Stimulated activated CD4-positive, alpha-beta T cell treated with anti-CD3 and anti-CD28 coated beads, Interleukin-12 subunit alpha, Interleukin-12 subunit beta, amount 100 ng/mL, for 4 hours (primary cell): ENCODE measurements around the gene PPM1B.
"Not testable (repeated sequence)": the region's sequence is repeated elsewhere in the genome, so short reads cannot be mapped to it uniquely, and the experiment has no call there.

Experiments used
- DNase-seq: peaks from one replicate; pipeline ENCODE4 v3.0.0-alpha.2; 2020

Gene PPM1B

DNA sequence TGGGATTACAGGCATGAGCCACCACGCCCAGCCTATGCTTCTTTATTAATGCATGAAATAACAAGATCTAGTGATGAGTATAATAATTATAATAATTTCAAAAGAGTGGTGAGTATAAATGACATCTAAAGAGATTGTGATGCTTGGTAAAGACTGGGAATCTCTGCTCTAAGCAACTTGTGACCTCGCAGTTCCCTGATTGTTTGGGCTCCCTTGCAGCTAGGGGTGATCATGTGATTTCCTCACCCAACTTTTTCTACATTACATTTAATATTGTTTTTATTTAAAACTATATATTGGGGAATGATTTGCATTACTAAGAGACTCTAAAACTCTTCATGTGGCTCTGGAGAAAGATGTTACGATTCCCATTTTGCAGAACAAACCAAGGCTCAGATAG, 4.1 kb upstream of the PPM1B start:
- no peak for DNase-seq

DNA sequence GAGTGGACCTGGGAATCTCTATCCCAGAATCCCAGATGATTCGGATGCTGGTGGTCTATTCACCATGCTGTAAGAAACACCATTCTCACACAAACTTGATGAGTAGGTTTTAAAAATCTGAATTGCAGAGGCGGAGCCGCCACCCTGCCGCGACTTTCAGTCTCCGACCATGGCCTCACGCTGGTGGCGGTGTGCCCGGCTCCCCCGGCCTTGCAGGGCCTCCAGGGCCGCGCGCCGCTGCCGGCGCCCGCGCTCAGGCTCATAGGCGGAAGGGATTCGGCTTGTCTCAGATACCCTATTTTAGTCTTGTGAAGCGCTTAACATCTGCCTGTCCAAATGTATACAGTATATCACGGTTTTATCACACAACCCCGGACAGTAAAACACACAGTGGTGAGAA, 2.6 kb upstream of the PPM1B start:
- DNase-seq = no peak

DNA sequence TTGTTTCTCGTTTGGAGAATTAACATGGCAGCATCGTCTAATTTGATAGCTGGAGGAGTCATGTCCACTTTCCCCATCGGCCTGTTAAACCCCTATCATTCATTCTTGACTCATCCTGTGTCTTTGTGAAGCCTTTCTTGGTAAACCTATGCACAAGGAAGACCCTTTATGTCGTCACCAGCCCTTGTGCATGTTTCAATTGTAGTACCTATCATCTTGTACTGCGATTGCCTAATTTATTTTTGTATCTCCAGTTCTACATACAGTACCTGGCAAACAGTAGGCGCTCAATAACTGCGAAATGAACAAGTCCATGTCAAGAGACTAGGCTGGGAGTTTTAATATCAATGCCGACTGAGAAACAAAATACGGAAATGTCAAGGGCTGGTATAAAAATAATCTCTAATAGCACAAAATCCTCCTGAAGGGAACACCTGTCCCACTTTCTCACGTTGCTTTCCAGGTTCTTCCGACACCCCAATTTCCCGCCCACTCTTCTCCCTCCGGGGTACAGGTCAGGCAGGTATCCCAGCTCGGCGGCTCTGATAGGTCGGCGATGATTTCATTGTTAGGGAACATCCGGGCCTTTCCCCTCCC, 1.3 kb upstream of the PPM1B start:
- DNase-seq = no peak

GRCh38 chr2:44167908-44168680, 581 bp upstream of the PPM1B start:
- peak; percentile 90 for DNase-seq

- no peak for DNase-seq
These were observed 652 bp downstream of the PPM1B start for GRCh38 chr2:44169155-44169898.

DNA sequence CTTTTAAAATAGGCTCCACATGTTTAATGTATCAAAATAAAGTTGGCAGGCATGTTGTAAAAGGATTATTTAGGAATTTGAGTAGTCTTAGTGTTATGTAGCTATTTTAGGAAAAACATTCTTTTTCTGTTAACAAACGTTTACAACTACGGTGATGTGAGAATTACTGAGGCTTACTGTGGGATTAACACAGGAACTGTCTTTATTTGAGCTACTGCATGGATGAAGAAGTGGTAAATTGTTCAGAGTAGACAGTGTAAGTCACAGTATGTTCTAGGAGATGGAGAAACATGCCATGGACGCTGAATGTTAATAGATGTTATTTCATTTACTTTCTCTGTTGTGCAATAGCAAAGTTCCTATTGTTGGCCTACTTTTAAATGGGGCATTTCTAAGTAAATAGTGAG, 1.6 kb downstream of the PPM1B start:
- no peak for DNase-seq

DNA sequence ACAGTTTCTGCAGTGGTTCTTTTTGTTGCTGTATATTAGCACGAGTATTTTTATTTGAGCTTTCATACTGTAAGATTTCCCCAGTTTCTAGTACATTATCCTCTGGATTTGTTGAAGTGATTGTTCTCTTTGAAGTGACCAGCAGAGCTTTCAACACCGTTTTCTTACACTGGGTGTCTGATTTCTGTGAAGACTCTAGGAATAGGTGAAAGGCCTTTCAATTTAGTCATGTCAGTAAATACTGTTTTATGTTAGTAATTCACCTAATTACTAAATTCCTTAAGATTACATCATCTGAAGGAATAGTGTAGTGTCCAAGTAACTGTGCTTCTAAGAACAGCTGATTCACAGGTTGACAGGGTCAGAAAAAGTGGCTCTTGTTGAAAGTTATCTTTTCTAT, 2.3 kb downstream of the PPM1B start:
- DNase-seq = no peak

- DNase-seq = not testable (repeated sequence)
These were observed 2.8 kb downstream of the PPM1B start for GRCh38 chr2:44171442-44171841.

GRCh38 chr2:44172576-44172975, 3.9 kb downstream of the PPM1B start:
- no peak for DNase-seq

DNA sequence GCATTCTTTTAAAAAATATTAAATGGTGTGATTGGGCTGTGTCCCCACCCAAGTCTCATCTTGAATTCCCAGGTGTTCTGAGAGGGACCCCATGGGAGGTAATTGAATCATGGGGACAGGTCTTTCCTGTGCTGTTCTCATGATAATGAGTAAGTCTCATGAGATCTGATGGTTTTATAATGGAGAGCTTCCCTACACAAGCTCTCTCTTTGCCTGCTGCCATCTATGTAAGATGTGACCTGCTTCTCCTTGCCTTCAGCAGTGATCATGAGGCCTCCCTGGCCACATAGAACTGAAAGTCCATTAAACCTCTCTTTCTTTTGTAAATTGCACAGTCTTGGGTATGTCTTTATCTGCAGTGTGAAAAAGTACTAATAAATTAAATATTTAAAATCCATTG, 10.3 kb downstream of the PPM1B start:
- DNase-seq = no peak

GRCh38 chr2:44181648-44182047, 13.0 kb downstream of the PPM1B start:
- DNase-seq = no peak

- no peak for DNase-seq
These were observed 15.4 kb downstream of the PPM1B start for GRCh38 chr2:44184106-44184505.

- no peak for DNase-seq
These were observed 18.1 kb downstream of the PPM1B start for GRCh38 chr2:44186810-44187209.

DNA sequence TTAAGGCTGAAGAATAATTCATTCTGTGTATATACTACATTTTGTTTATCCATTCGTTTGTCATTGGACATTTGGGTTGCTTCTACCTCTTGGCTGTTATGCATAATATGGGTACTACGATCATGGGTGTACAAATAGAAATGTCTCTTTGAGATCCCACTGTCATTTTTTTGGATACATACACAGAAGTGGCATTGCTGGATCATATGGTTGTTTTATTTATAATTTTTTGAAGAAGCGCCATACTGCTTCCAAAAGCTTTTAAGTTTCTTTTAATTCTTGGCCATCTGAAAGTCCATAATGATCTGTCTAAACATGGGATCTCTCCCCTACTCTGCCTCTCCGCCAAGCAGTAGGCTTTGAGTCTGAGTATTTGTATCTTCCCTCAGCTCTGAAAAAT, 18.6 kb downstream of the PPM1B start:
- DNase-seq = no peak

GRCh38 chr2:44188696-44189095, 20.0 kb downstream of the PPM1B start:
- no peak for DNase-seq

DNA sequence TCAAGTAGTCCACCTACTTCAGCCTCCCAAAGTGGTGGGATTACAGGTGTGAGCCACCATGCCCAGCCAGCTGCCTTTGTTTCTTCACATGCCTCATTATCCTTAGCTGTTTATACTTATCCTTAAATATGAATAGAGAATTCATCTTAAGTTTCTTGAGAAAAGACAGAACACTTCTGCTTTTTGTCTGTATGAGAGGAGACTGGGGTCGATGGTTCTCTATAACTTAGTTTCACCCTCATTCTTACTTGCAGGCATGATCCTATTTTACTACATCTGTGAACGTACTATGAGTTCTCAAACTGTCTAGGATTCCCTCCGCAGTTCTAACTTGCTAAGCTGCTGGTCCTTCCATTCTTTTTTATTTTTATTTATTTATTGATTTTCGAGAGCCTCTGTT, 20.4 kb downstream of the PPM1B start:
- DNase-seq = no peak

GRCh38 chr2:44190526-44190925, 21.9 kb downstream of the PPM1B start:
- DNase-seq = no peak

- DNase-seq = no peak
These were observed 23.1 kb downstream of the PPM1B start for GRCh38 chr2:44191739-44192138.

GRCh38 chr2:44192646-44193045, 24.0 kb downstream of the PPM1B start:
- DNase-seq = no peak

DNA sequence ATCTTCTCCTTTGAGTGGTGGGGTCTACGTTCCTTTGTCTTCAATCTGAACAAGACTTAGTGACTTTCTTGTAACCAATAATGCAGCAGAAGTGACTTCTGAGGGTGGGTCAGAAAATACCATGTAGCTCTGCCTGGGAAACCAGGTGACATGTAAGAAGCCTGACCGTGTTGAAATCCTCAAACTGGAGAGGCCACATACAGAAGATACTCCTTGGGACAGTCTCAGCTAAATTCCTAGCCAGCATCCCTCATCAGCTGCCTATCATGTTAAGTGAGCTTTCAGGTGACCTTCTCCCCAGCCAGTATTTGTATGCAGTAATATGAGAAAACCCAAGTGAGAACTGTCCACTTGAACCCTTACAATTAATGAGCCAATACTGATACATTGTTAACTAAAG, 27.0 kb downstream of the PPM1B start:
- DNase-seq = no peak

- no peak for DNase-seq
These were observed 29.1 kb downstream of the PPM1B start for GRCh38 chr2:44197816-44198215.

DNA sequence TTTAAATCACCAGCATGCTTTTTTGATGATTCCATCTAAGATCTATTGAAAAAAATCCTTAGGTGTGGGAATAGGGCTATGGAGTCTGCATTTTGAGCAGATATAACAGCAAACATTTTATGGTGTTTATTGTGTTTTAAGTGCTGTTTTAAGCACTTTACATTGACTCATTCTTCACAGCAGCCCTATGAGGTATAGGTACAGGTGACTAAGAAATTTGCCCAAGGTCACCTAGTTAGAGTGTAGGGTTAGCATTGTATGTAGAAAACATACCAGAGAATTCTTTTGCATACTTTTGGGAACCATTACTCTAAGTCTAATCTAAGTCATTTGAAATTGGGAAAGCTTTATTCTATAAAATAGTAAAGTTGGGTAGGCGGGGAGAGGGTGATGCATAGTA, 31.3 kb downstream of the PPM1B start:
- no peak for DNase-seq

GRCh38 chr2:44200759-44201158, 32.1 kb downstream of the PPM1B start:
- DNase-seq = no peak

DNA sequence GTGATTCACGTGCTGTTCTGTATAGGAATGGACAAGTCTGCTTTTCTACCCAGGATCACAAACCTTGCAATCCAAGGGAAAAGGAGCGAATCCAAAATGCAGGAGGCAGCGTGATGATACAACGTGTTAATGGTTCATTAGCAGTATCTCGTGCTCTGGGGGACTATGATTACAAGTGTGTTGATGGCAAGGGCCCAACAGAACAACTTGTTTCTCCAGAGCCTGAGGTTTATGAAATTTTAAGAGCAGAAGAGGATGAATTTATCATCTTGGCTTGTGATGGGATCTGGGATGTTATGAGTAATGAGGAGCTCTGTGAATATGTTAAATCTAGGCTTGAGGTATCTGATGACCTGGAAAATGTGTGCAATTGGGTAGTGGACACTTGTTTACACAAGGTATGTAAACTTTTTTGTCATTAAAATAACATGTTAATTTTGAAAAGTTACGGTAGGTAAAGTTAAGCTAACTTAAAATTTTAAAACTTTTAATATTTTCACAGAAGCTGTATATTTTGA, 33.0 kb downstream of the PPM1B start:
- no peak for DNase-seq
